Measurements from ENCODE around the gene USP53. TPM values are rescaled to one million over a fixed set of nuclear protein-coding genes. Genes with fewer than 3 reads are reported as not detected.
A peak's percentile ranks its signal among the peaks of the same experiment; 100 is the strongest.

USP53 gene
- total RNA-seq, 1 donor from 2014 or later: 75.4 TPM

DNA sequence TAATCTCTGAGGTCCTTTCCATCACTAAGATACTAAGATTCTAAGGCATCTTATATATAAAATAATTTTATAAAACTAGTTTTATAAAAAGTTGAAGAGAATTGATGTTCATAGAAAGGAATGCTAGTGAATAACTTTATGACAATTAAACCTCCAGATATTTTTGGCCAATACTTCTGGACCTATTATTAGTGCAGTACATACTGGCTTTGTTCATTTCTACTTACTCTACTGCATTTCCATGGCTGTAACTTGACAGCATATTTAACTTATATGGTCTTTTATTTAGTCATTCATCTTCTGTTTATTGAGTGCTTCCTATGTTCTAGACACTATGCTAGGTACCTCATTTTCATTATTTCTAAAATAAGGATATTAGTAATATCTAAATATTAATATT, 6.8 kb upstream of the USP53 start:
- Histone ChIP-seq H3K4me1 (peaks cover 0 to 26% of the 10 kb centered on the region in 2 donors), H3K9me3 (no peaks in the 10 kb centered on the region), H3K27ac (peak overlapping the region; percentile 52 to 64), H3K27me3 (no peaks in the 10 kb centered on the region), H3K36me3 (no peaks in the 10 kb centered on the region), H3K4me3 (no peak overlapping the region)
- intact Hi-C loops (cut with DNase I): no loop called here
- TF ChIP-seq, protein P1, sequence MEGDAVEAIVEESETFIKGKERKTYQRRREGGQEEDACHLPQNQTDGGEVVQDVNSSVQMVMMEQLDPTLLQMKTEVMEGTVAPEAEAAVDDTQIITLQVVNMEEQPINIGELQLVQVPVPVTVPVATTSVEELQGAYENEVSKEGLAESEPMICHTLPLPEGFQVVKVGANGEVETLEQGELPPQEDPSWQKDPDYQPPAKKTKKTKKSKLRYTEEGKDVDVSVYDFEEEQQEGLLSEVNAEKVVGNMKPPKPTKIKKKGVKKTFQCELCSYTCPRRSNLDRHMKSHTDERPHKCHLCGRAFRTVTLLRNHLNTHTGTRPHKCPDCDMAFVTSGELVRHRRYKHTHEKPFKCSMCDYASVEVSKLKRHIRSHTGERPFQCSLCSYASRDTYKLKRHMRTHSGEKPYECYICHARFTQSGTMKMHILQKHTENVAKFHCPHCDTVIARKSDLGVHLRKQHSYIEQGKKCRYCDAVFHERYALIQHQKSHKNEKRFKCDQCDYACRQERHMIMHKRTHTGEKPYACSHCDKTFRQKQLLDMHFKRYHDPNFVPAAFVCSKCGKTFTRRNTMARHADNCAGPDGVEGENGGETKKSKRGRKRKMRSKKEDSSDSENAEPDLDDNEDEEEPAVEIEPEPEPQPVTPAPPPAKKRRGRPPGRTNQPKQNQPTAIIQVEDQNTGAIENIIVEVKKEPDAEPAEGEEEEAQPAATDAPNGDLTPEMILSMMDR (IDR thresholded peaks at IDR 0.05): no peak
- DNase-seq (ENCODE audit: low spot score in 2 of 2): no peak

DNA sequence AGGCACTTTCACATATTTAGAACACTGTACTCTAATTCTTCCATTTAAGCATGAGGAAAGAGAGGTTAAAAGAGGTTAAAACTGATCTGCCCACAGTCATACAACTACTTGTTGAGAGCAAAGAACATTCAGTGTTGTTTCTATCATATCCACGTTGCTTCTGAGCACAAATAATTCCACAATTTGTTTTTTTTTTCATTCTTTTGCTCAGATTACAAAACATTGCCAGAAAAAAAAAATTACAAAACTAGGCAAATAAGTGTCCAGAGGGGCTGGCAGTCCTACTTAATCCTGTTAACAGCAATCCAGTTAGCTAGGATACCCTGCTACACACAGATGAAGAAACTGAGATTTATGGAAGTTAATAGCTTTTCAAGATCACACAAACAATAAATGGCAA, 6.3 kb upstream of the USP53 start:
- no peak for DNase-seq (ENCODE audit: low spot score in 2 of 2)
- Histone ChIP-seq H3K27ac (peak overlapping the region; percentile 52 to 64), H3K4me1 (peaks cover 0 to 26% of the 10 kb centered on the region in 2 donors), H3K27me3 (no peaks in the 10 kb centered on the region), H3K4me3 (no peak overlapping the region), H3K36me3 (no peaks in the 10 kb centered on the region), H3K9me3 (no peaks in the 10 kb centered on the region)
- intact Hi-C loops (cut with DNase I): no loop called here
- TF ChIP-seq, protein P1 (IDR thresholded peaks at IDR 0.05): no peak

DNA sequence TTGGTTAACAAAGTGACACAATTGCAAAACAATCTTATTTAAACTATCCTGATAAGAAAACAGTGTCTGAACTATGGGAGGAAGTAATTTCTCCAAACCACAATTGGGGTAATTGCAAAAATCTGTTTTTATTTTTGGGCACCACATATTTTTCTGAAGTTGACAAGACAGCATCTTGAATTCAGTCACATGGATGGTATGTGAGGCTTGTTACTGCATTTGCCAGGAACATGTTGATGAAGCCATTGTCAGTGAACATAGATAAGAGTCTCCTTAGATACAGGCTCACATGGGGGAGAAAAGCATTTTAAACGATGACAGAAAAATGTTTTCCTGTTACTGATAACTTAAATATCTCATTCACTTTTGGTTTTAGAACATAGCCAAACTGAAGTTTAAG, 5.5 kb upstream of the USP53 start:
- H3K36me3 ChIP-seq: no peaks in the 10 kb centered on the region
- H3K27ac ChIP-seq: peak overlapping the region in 1 of 2 donors; percentile 52
- no peak overlapping the region for H3K4me3 ChIP-seq
- H3K9me3 ChIP-seq: no peaks in the 10 kb centered on the region
- intact Hi-C loops (cut with DNase I): no loop called here
- H3K4me1 ChIP-seq: peaks cover 0 to 26% of the 10 kb centered on the region in 2 donors
- no peak for DNase-seq (ENCODE audit: low spot score in 2 of 2)
- H3K27me3 ChIP-seq: no peaks in the 10 kb centered on the region
- TF ChIP-seq, protein P1 (IDR thresholded peaks at IDR 0.05): no peak

DNA sequence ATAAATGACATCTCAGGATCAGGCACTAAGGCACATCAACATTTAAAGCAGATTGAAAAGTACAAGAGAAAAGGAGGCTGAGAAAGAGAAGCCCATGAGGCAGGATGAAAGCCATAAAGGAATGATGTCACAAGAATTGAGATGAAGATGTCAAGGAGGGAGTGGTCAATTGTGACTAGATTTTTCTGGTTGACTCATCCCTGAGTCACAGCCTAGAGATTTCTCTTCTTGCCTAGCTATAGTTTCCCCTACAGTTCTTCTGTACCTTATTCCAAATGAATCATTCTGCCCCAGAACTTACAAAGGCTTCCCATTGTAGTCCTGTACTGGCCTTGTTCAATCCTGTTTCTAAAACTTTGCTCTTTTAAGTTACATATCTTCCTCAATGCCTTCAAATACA, 3.4 kb upstream of the USP53 start:
- intact Hi-C loops (cut with DNase I): no loop called here
- peaks cover 0 to 25% of the 10 kb centered on the region in 2 donors for H3K4me1 ChIP-seq
- no peak for DNase-seq (ENCODE audit: low spot score in 2 of 2)
- H3K4me3 ChIP-seq: no peak overlapping the region
- no peaks in the 10 kb centered on the region for H3K27me3 ChIP-seq
- TF ChIP-seq, protein P1 (IDR thresholded peaks at IDR 0.05): no peak
- H3K9me3 ChIP-seq: no peaks in the 10 kb centered on the region
- H3K36me3 ChIP-seq: no peaks in the 10 kb centered on the region
- H3K27ac ChIP-seq: peak overlapping the region in 1 of 2 donors; percentile 23

DNA sequence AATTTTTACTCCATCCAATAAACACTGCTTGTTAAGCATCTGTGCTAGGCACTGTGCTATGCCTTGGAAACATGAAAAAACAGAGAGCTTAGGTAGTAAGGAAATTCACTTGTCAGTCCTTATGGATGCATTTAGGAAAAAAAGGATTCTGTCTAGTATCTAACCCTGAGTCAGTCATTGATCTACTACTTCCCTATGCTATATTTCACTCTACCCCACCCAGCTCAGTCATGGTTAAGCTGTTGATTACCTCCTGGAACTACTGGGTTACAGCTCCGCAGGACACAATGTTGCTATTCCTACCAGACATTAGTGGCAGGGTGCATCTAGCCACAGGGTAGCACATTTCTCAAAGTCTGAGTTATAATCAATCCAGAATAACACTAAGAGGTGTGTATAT, 2.9 kb upstream of the USP53 start:
- Histone ChIP-seq H3K27me3 (no peaks in the 10 kb centered on the region), H3K27ac (peak overlapping the region in 1 of 2 donors; percentile 23)
- intact Hi-C loops (cut with DNase I): no loop called here

More for the DNA sequence above, 2.9 kb upstream of the USP53 start:
- no peak overlapping the region for H3K4me3 ChIP-seq
- DNase-seq (ENCODE audit: low spot score in 2 of 2): no peak
- TF ChIP-seq, protein P1 (IDR thresholded peaks at IDR 0.05): no peak
- H3K9me3 ChIP-seq: no peaks in the 10 kb centered on the region
- H3K4me1 ChIP-seq: peaks cover 0 to 21% of the 10 kb centered on the region in 2 donors
- no peaks in the 10 kb centered on the region for H3K36me3 ChIP-seq
